Astrocyte of the cerebellum (primary cell): ENCODE data around the gene TCERG1L.

ENCODE experiments used
- DNase-seq: peaks from one replicate; pipeline ENCODE4 v3.0.0-alpha.2; 2011; ENCODE audit warnings: low read depth
- H3K4me3 ChIP-seq: 2 replicates; pipeline ENCODE4 v1.5.1; 2011; ENCODE audit warnings: mild to moderate bottlenecking, low read depth, low read length, moderate library complexity
- in situ Hi-C: cut with HindIII; loops from 2 replicates; pipeline ENCODE4 v1.10.0; 2017; ENCODE audit warnings: low sequenced_read_pairs
- TF ChIP-seq, protein P1 (sequence below): IDR thresholded peaks from 2 replicates; pipeline ENCODE4 v1.5.1; 2012; ENCODE audit warnings: low read length, low read depth, moderate library complexity, mild to moderate bottlenecking; ENCODE audit errors: missing control alignments

The TCERG1L gene

DNA sequence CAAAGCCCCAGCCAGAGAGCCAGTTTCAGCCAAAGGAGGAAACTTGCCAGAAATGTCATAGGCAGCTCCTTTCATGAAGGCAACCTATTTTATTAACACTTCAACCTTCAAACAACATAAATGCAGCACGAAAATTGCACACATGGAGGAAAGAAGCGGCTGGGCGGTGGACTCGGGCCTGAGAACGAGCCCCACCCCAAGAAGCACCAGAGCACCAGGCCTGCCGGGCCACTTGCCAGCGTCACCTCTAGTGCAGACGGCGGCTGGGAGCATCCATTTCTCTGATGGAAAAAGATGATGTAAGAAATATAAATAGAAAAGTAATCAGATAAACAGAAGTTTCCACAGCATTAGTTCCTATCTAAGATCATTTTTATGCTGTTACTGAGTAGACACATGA, 100.0 kb downstream of the TCERG1L start:
- no peak overlapping the region for H3K4me3 ChIP-seq
- TF ChIP-seq, protein P1, sequence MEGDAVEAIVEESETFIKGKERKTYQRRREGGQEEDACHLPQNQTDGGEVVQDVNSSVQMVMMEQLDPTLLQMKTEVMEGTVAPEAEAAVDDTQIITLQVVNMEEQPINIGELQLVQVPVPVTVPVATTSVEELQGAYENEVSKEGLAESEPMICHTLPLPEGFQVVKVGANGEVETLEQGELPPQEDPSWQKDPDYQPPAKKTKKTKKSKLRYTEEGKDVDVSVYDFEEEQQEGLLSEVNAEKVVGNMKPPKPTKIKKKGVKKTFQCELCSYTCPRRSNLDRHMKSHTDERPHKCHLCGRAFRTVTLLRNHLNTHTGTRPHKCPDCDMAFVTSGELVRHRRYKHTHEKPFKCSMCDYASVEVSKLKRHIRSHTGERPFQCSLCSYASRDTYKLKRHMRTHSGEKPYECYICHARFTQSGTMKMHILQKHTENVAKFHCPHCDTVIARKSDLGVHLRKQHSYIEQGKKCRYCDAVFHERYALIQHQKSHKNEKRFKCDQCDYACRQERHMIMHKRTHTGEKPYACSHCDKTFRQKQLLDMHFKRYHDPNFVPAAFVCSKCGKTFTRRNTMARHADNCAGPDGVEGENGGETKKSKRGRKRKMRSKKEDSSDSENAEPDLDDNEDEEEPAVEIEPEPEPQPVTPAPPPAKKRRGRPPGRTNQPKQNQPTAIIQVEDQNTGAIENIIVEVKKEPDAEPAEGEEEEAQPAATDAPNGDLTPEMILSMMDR = no peak
- no peak for DNase-seq
- in situ Hi-C loops = no loop called here

DNA sequence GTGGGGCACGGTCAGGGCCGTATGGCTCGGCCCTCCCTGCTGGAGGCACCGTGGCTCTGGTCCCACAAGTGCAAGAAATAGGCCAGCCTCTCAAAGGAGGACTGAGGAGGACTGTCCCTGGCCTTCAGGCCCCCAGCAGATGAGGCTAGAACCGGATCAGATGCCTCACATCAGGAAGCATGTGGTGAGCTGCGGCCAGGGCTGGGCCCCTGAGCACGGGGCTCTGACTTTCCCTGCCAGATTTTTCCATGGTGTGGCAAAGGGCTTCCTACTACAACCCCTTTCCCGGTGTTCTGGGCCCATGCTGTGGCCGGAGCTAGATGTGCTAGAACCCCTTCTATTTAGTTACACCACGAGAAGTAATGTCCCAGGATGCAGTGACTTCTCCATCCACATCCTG, 100.4 kb downstream of the TCERG1L start:
- no peak overlapping the region for H3K4me3 ChIP-seq
- DNase-seq = no peak
- TF ChIP-seq, protein P1 = no peak
- in situ Hi-C loops = no loop called here

DNA sequence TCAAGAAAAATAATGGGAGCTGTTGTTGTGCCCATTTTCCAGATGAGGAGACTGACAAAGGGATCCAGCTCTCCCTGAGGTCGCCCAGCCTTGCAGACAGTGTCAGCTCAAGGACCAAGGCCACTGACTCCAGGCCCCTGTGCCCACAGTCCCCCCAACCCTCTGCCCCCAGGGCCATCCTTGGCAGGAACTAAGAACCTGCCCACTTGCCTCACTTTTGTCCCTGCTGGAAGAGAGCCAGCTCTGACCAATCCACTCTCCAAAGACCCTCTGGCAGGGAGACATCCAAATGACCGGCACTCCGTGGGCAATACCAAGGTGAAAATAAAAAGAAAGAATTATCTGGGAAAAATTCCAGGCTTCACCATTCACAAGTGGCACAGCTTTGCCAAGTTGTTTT, 101.3 kb downstream of the TCERG1L start:
- in situ Hi-C loops = no loop called here
- H3K4me3 ChIP-seq = no peak overlapping the region
- TF ChIP-seq, protein P1 = no peak
- no peak for DNase-seq

DNA sequence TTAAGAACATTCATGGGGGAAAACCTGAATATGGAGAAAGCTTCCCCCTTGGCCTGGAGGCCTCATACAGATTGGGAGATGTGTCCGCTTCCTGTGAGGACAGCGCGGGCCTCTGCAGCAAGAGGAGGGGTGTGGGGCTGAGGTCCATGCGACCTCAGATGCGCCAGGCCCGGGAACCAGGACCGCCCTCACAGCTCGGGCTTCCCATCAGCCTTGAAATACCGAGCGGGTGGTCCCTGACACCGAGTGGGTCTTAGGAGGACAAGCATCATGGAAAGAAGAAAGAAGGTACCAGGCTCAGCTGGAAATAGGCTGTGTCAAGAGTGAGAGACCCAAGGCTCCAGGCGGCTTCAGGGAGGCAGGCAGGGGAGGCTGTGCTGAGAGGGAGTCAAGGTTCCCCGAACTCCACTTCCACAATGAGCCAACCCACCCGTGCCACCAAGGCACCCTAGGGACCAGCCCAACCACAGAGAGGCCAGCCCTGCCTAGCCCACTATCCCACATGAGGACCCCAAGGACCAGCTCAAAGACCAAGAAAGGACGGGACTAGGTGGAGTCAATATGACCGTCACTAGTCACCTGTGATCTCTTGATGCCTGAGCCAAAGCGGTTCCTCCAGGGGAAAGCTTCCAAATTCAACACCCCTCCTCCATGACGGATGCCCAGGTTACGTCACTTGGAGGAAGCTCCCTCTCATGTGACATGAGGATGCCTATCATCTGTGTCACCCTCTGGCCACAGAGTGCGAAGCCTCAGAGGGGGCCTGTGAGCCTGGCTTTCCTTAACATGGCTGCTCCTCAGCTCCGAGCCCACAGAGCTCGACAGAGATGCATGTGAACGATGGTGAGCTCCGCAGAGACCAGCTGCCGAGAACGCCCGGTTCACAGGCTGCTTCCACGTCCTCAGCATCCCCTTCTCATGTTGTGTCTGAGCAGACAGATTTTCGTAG, 103.7 kb downstream of the TCERG1L start:
- TF ChIP-seq, protein P1 = no peak
- in situ Hi-C loops = no loop called here
- H3K4me3 ChIP-seq = no peak overlapping the region
- DNase-seq = no peak

DNA sequence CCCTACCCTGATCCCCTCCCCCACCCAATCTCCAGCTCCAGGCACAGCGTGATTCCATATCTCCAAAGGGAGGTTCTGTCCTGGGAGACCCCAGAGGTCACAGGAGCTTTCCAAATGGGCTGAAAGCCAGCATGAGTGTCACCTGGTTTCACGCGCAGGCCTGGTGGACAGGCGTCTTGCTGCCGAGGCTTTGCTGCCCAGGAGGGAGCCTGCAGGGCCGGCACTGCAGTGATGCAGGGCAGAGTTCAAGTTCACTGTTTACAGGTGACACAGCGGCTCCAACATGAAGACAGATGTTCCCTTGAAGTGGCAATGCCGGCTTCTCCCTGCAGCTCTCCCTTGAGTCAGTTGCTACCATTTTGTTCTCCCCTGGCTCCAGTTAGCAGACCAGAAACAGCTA, 104.3 kb downstream of the TCERG1L start:
- no peak for DNase-seq
- TF ChIP-seq, protein P1 = no peak
- no peak overlapping the region for H3K4me3 ChIP-seq
- in situ Hi-C loops = no loop called here

DNA sequence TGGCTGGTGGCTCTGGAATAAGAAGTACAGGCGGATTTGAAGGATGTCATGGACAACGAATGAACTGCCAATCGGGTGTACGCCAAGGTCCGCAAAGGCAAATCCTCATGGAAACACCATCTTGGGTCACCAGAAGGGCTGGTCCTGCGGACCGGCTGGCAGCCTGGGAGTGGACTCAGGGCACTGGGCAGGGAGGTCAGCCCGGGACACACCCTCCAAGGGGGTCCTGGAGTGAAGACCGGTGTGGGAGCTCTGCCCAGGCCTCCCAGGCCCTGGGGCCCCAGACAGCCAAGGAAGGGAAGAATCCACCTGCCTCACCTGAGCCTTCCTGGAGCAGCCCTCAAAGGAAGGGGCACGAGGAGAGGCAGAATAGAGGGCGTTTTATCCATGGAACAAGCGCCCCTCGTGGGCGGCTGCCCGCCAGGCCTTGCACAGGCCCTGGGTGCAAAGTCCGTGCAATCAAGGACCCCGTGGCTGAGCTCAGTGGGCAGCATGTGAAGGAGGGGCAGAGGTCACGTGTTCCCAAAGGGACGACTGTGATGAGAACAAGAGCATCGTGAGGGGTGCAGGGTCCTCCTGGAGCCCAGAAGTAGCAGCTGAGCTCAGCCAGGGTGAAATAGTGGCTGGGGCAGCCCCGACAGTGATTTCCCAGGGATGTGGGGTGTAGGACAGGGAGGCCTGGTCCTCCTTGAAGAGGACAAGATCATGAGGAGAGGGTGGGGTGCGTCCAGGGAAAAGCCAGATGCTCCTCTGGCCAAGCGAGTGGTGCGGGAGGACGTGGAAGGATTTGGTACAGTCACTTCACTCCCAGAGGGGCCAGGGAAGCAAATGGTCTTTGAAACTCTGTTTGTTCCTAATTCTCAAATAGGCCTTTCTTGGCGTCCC, 105.2 kb downstream of the TCERG1L start:
- H3K4me3 ChIP-seq = no peak overlapping the region
- in situ Hi-C loops = no loop called here
- TF ChIP-seq, protein P1 = no peak
- no peak for DNase-seq
